Panc1 (cell line): Measurements from ENCODE around the gene OR9A2.

Experiments used
- CTCF ChIP-seq: fragments of 450-650 bp; IDR thresholded peaks from 2 replicates; pipeline ENCODE4 v1.5.1; 2017; ENCODE audit warnings: mild to moderate bottlenecking
- REST ChIP-seq, 2 experiments: IDR thresholded peaks; 2 replicates each; pipeline ENCODE4 v1.6.1; 2011 to 2012; ENCODE audit warnings: low read depth in 2 of 2, control low read depth in 1 of 2, low read length in 1 of 2, mild to moderate bottlenecking in 1 of 2, moderate library complexity in 1 of 2; ENCODE audit not compliant: insufficient read depth in 1 of 2
- SIN3A ChIP-seq: IDR thresholded peaks from 2 replicates; pipeline ENCODE4 v1.6.1; 2012; ENCODE audit warnings: low read depth, mild to moderate bottlenecking, low read length, moderate library complexity, borderline replicate concordance; ENCODE audit not compliant: insufficient read depth

GRCh38 chr7:143069912-143070500 lies 43.1 kb upstream of the OR9A2 start:
- TF ChIP-seq CTCF (no peak), SIN3A (no peak), REST (IDR thresholded peaks at IDR 0.05; ENCODE audit: insufficient read depth in 1 of 2, low read depth in 2 of 2, low read length in 1 of 2) (no peak)
